HFFc6 (cell line): ENCODE data around the gene SCUBE1. TPM values are rescaled to one million over a fixed set of nuclear protein-coding genes. Genes with fewer than 3 reads are reported as not detected.

Experiments
- DNase-seq: peaks from one replicate; pipeline ENCODE4 v3.0.0-alpha.2; 2018
- H3K27ac Mint-ChIP-seq: 2 replicates; pipeline ENCODE4 v1.8.0; 2020; ENCODE audit warnings: mild to moderate bottlenecking, mixed read lengths
- H3K27me3 Mint-ChIP-seq: 2 replicates; pipeline ENCODE4 v1.8.0; 2021; ENCODE audit warnings: mild to moderate bottlenecking, moderate library complexity, mixed read lengths; ENCODE audit not compliant: insufficient read depth
- H3K36me3 Mint-ChIP-seq: 2 replicates; pipeline ENCODE4 v1.8.0; 2021; ENCODE audit warnings: low read depth, mixed read lengths
- H3K4me1 Mint-ChIP-seq: 2 replicates; pipeline ENCODE4 v1.8.0; 2020; ENCODE audit warnings: low read depth, mixed read lengths
- H3K4me3 Mint-ChIP-seq: 2 replicates; pipeline ENCODE4 v1.8.0; 2020; ENCODE audit warnings: mild to moderate bottlenecking, moderate library complexity, mixed read lengths
- H3K9me3 Mint-ChIP-seq: 2 replicates; pipeline ENCODE4 v1.8.0; 2020; ENCODE audit warnings: mild to moderate bottlenecking, mixed read lengths
- CTCF ChIP-seq: fragments of 200-600 bp; sonication (generic); IDR thresholded peaks from 2 replicates; pipeline ENCODE4 v1.5.0; 2021; ENCODE audit warnings: antibody characterized with exemption, mild to moderate bottlenecking
- total RNA-seq, 6 experiments: library from RNA; stranded (reverse); fragmentation: NEBNext Ultra II Directional; extraction: Animal tissue kit (Norgen Biotek cat#: 25700); gene quantifications; 2 replicates in 1 of 6; 3 replicates in 5 of 6; pipeline ENCODE4 v1.2.3, GENCODE V29; 2021

SCUBE1 gene
- total RNA-seq, 6 experiments from 2014 or later, result not detected

GRCh38 chr22:43304831-43305590, 38.2 kb downstream of the SCUBE1 start:
- no peak for TF ChIP-seq CTCF
- no peak for DNase-seq
- Mint-ChIP-seq H3K27ac (no peak overlapping the region), H3K27me3 (peaks cover 76% of the 10 kb centered on the region), H3K4me1 (no peaks in the 10 kb centered on the region), H3K9me3 (no peaks in the 10 kb centered on the region), H3K36me3 (no peaks in the 10 kb centered on the region), H3K4me3 (no peak overlapping the region)

- Mint-ChIP-seq H3K4me1 (no peaks in the 10 kb centered on the region), H3K9me3 (no peaks in the 10 kb centered on the region), H3K36me3 (no peaks in the 10 kb centered on the region), H3K4me3 (no peak overlapping the region), H3K27ac (no peak overlapping the region), H3K27me3 (peaks cover 74% of the 10 kb centered on the region)
- no peak for DNase-seq
- TF ChIP-seq CTCF, result no peak
Observed at GRCh38 chr22:43303751-43304150, 39.4 kb downstream of the SCUBE1 start.

GRCh38 chr22:43303166-43303565, 40.0 kb downstream of the SCUBE1 start:
- no peak for DNase-seq
- Mint-ChIP-seq H3K4me1 (no peaks in the 10 kb centered on the region), H3K27me3 (peaks cover 72% of the 10 kb centered on the region), H3K9me3 (no peaks in the 10 kb centered on the region), H3K27ac (no peak overlapping the region), H3K4me3 (no peak overlapping the region), H3K36me3 (no peaks in the 10 kb centered on the region)
- TF ChIP-seq CTCF, result no peak

- Mint-ChIP-seq H3K27ac (no peak overlapping the region), H3K4me3 (no peak overlapping the region), H3K4me1 (no peaks in the 10 kb centered on the region), H3K9me3 (no peaks in the 10 kb centered on the region), H3K27me3 (peaks cover 72% of the 10 kb centered on the region), H3K36me3 (no peaks in the 10 kb centered on the region)
- TF ChIP-seq CTCF, result no peak
- no peak for DNase-seq
Observed at GRCh38 chr22:43302531-43303041, 40.6 kb downstream of the SCUBE1 start.

GRCh38 chr22:43301866-43302265, 41.3 kb downstream of the SCUBE1 start:
- Mint-ChIP-seq H3K27me3 (peaks cover 71% of the 10 kb centered on the region), H3K4me1 (no peaks in the 10 kb centered on the region), H3K27ac (no peak overlapping the region), H3K9me3 (no peaks in the 10 kb centered on the region), H3K36me3 (no peaks in the 10 kb centered on the region), H3K4me3 (no peak overlapping the region)
- TF ChIP-seq CTCF, result no peak
- no peak for DNase-seq
